Measurements from ENCODE around the gene MLF1.

- TF ChIP-seq POLR2A (IDR thresholded peaks at IDR 0.05; ENCODE audit: borderline replicate concordance, extremely low read depth, insufficient read depth, insufficient read length) = no peak
- TF ChIP-seq REST (IDR thresholded peaks at IDR 0.05; ENCODE audit: low read depth) = no peak
- TF ChIP-seq CTCF (IDR thresholded peaks at IDR 0.05 in 2 of 3, conservative IDR thresholded peaks at IDR 0.05 in 1 of 3; ENCODE audit: borderline replicate concordance in 1 of 3, insufficient read depth in 1 of 3, low read depth in 2 of 3, low read length in 2 of 3) = no peak
- no peak for TF ChIP-seq EZH2 (IDR thresholded peaks at IDR 0.05)
- TF ChIP-seq YY1 (IDR thresholded peaks at IDR 0.05; ENCODE audit: extremely low read depth, insufficient replicate concordance, low read depth, low read length) = no peak
- no peak for TF ChIP-seq EZH2phosphoT487 (IDR thresholded peaks at IDR 0.05; ENCODE audit: borderline replicate concordance)
- TF ChIP-seq POLR2AphosphoS5 (IDR thresholded peaks at IDR 0.05; ENCODE audit: low read depth, low read length) = no peak
- TF ChIP-seq CEBPB (IDR thresholded peaks at IDR 0.05; ENCODE audit: low read depth) = no peak
- TF ChIP-seq RAD21 (IDR thresholded peaks at IDR 0.05; ENCODE audit: low read depth) = no peak
- TF ChIP-seq FOSL1 (IDR thresholded peaks at IDR 0.05; ENCODE audit: low read depth) = no peak
- TF ChIP-seq ELF1 (IDR thresholded peaks at IDR 0.05; ENCODE audit: borderline replicate concordance, low read depth) = no peak
Observed at GRCh38 chr3:158568784-158569183, 2.2 kb upstream of the MLF1 start.

Measured in HCT116 (cell line).